SU-DHL-6 (cell line): ENCODE results near the gene HCRTR1.

Source experiments
- CTCF ChIP-seq: fragments of 200-600 bp; sonication (generic); IDR thresholded peaks from one replicate; pipeline ENCODE4 v1.5.1; 2017; ENCODE audit warnings: antibody characterized with exemption, mild to moderate bottlenecking, low read length, moderate library complexity; ENCODE audit not compliant: insufficient read depth, poor library complexity, severe bottlenecking
- EZH2phosphoT487 ChIP-seq: fragments of 200-600 bp; sonication (generic), shearing (Covaris generic); conservative IDR thresholded peaks from 2 replicates; pipeline ENCODE4 v1.6.1; 2018; ENCODE audit warnings: mild to moderate bottlenecking, antibody characterized with exemption, low read length, moderate library complexity, mixed read lengths

- TF ChIP-seq CTCF (no peak), EZH2phosphoT487 (no peak)
Observed at GRCh38 chr1:31596737-31597097, 20.8 kb upstream of the HCRTR1 start.
